ENCODE results near the gene CIBAR2.

DNA sequence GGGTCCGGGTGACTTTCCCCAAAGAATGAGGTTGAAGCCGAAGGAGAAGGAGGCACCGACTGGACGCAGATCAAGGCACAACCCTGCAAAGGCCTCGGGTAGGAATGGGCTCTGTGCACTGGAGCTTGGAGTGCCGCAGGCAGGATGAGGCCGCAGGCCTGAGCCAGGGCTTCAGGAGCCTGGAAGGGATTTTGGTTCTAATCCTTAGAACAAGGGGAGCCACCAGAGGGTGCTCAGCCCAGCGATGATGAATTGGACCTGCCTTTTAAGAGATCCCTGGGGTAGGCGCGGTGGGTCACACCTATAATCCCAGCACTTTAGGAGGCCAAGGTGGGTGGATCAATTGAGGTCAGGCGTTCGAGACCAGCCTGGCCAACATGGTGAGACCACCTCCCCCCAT lies 8.1 kb downstream of the CIBAR2 start:
- TF ChIP-seq, protein P1, sequence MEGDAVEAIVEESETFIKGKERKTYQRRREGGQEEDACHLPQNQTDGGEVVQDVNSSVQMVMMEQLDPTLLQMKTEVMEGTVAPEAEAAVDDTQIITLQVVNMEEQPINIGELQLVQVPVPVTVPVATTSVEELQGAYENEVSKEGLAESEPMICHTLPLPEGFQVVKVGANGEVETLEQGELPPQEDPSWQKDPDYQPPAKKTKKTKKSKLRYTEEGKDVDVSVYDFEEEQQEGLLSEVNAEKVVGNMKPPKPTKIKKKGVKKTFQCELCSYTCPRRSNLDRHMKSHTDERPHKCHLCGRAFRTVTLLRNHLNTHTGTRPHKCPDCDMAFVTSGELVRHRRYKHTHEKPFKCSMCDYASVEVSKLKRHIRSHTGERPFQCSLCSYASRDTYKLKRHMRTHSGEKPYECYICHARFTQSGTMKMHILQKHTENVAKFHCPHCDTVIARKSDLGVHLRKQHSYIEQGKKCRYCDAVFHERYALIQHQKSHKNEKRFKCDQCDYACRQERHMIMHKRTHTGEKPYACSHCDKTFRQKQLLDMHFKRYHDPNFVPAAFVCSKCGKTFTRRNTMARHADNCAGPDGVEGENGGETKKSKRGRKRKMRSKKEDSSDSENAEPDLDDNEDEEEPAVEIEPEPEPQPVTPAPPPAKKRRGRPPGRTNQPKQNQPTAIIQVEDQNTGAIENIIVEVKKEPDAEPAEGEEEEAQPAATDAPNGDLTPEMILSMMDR (conservative IDR thresholded peaks at IDR 0.05; ENCODE audit: low read length), result 0 out of 2 replicates have a peak, but pooled peaks have one; percentile 35
- no peak for TF ChIP-seq EZH2phosphoT487 (IDR thresholded peaks at IDR 0.05; ENCODE audit: borderline replicate concordance, low read depth, low read length)

Measured in OCI-LY7 (cell line).